Fibroblast of lung (primary cell): ENCODE results near the gene CXorf66. TPM values are rescaled to one million over a fixed set of nuclear protein-coding genes. Genes with fewer than 3 reads are reported as not detected.

Experiments
- DNase-seq, 2 donors: peaks; one replicate each; pipeline versions ENCODE4 v3.0.0 to v3.0.0-alpha.2; 2010; ENCODE audit warnings: low read depth in 2 of 2
- H2AFZ ChIP-seq: 2 replicates; pipeline ENCODE4 v1.5.1; 2012; ENCODE audit warnings: low read length, control low read depth, inconsistent platforms
- H3K27ac ChIP-seq: 2 replicates; pipeline ENCODE4 v1.5.1; 2011; ENCODE audit warnings: low read length, control low read depth; ENCODE audit not compliant: insufficient read depth
- H3K27me3 ChIP-seq: 2 replicates; pipeline ENCODE4 v1.5.1; 2011; ENCODE audit warnings: mild to moderate bottlenecking, low read length; ENCODE audit not compliant: control insufficient read depth, insufficient read depth
- H3K36me3 ChIP-seq: 2 replicates; pipeline ENCODE4 v1.5.1; 2011; ENCODE audit warnings: low read length; ENCODE audit not compliant: control insufficient read depth, insufficient read depth
- H3K4me1 ChIP-seq: 2 replicates; pipeline ENCODE4 v1.5.1; 2011; ENCODE audit warnings: low read length; ENCODE audit not compliant: control insufficient read depth, insufficient read depth; ENCODE audit errors: extremely low read depth
- H3K4me2 ChIP-seq: 2 replicates; pipeline ENCODE4 v1.5.1; 2011; ENCODE audit warnings: low read length, control low read depth; ENCODE audit not compliant: insufficient read depth; ENCODE audit errors: extremely low read depth
- H3K4me3 ChIP-seq, 4 experiments: fragments of 200-600 bp in 1 of 4; sonication (generic) in 1 of 4; replicated peaks in 1 of 4; 2 replicates each; pipeline ENCODE4 v1.5.1; 2011 to 2016; ENCODE audit warnings: low read length in 4 of 4, low read depth in 3 of 4, mild to moderate bottlenecking in 3 of 4, control low read depth in 2 of 4, inconsistent platforms in 1 of 4, mixed read lengths in 1 of 4; ENCODE audit not compliant: insufficient read depth in 1 of 4; ENCODE audit errors: control extremely low read depth in 1 of 4
- H3K79me2 ChIP-seq: 2 replicates; pipeline ENCODE4 v1.5.1; 2012; ENCODE audit warnings: mild to moderate bottlenecking, low read length, inconsistent platforms; ENCODE audit not compliant: control insufficient read depth, insufficient read depth
- H3K9ac ChIP-seq: 2 replicates; pipeline ENCODE4 v1.5.1; 2011; ENCODE audit warnings: mild to moderate bottlenecking, low read length, control low read depth; ENCODE audit not compliant: insufficient read depth
- H3K9me3 ChIP-seq: 2 replicates; pipeline ENCODE4 v1.5.1; 2012; ENCODE audit warnings: low read depth, low read length; ENCODE audit not compliant: control insufficient read depth, insufficient read depth
- H4K20me1 ChIP-seq: 2 replicates; pipeline ENCODE4 v1.5.1; 2011; ENCODE audit warnings: low read length; ENCODE audit not compliant: control insufficient read depth, insufficient read depth; ENCODE audit errors: extremely low read depth
- EZH2 ChIP-seq: IDR thresholded peaks from 2 replicates; pipeline ENCODE4 v1.5.1; 2012; ENCODE audit warnings: low read length, control low read depth, mild to moderate bottlenecking; ENCODE audit errors: missing control alignments
- polyA plus RNA-seq, 2 donors: library from polyadenylated mRNA; depleted of rRNA in 1 of 2; stranded (reverse) in 1 of 2; unstranded in 1 of 2; fragments of >200 nt; gene quantifications; 2 replicates each; pipeline ENCODE4 v1.2.1, GENCODE V29; 2011 to 2012; ENCODE audit warnings: missing spikeins in 1 of 2
- total RNA-seq: library from RNA; depleted of rRNA; stranded (reverse); fragments of >200 nt; gene quantifications from 2 replicates; pipeline ENCODE4 v1.2.1, GENCODE V29; 2014
- TF ChIP-seq, protein P1 (sequence below), 2 donors: IDR thresholded peaks in 1 of 2; conservative IDR thresholded peaks in 1 of 2; 1 replicate in 1 of 2; 2 replicates in 1 of 2; pipeline ENCODE4 v1.5.1; 2011 to 2012; ENCODE audit warnings: low read length in 2 of 2, control low read depth in 1 of 2, inconsistent platforms in 1 of 2, low read depth in 1 of 2, mild to moderate bottlenecking in 1 of 2

The CXorf66 gene
- total and polyA plus RNA-seq, 2 donors (not counting 1 experiment from before 2014, with no cell fraction given), result not detected

DNA sequence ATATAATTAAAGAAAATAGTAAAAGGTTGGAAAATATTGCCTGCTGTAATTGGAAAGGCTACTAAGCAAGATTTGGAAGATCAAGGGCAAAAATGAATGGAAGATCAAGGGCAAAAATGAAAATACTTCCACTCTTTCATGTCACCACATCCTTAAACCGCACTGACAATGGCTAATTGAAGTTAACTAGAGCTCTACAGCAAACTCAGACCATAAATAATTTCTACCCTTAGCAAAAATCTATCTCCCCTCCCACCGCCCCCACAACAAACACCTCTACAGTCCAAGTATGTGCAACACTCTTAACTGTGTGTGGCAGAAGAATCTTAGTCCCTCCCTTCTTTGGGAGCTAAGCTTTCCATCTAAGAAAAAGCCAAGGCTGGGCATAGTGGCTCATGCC, 59.6 kb downstream of the CXorf66 start:
- Histone ChIP-seq H3K4me3 (no peak overlapping the region), H3K9ac (no peak overlapping the region), H3K36me3 (no peaks in the 10 kb centered on the region), H3K4me1 (no peaks in the 10 kb centered on the region), H3K4me2 (no peak overlapping the region), H4K20me1 (no peaks in the 10 kb centered on the region), H3K27me3 (no peaks in the 10 kb centered on the region), H3K27ac (no peak overlapping the region), H3K79me2 (no peaks in the 10 kb centered on the region), H3K9me3 (no peaks in the 10 kb centered on the region), H2AFZ (no peak overlapping the region)
- TF ChIP-seq EZH2, result no peak
- TF ChIP-seq, protein P1, sequence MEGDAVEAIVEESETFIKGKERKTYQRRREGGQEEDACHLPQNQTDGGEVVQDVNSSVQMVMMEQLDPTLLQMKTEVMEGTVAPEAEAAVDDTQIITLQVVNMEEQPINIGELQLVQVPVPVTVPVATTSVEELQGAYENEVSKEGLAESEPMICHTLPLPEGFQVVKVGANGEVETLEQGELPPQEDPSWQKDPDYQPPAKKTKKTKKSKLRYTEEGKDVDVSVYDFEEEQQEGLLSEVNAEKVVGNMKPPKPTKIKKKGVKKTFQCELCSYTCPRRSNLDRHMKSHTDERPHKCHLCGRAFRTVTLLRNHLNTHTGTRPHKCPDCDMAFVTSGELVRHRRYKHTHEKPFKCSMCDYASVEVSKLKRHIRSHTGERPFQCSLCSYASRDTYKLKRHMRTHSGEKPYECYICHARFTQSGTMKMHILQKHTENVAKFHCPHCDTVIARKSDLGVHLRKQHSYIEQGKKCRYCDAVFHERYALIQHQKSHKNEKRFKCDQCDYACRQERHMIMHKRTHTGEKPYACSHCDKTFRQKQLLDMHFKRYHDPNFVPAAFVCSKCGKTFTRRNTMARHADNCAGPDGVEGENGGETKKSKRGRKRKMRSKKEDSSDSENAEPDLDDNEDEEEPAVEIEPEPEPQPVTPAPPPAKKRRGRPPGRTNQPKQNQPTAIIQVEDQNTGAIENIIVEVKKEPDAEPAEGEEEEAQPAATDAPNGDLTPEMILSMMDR (conservative IDR thresholded peaks at IDR 0.05 in 1 of 2, IDR thresholded peaks at IDR 0.05 in 1 of 2; ENCODE audit: low read depth in 1 of 2, low read length in 2 of 2), result no peak
- DNase-seq, result no peak

Other genes starting within 250 kb of the CXorf66 start
- gene ATP11C, start 32.5 kb downstream of the CXorf66 start, total RNA-seq, result 56.0 and 68.0 TPM in 2 replicates
- 34.4 and 47.7 TPM in 2 replicates for gene ATP11C, start 32.5 kb downstream of the CXorf66 start, polyA plus RNA-seq